ENCODE measurements around the gene ZNF84. TPM values are rescaled to one million over a fixed set of nuclear protein-coding genes. Genes with fewer than 3 reads are reported as not detected.

ZNF84 gene
- total RNA-seq (18.4 and 29.2 TPM in 2 replicates), polyA plus RNA-seq (22.5 and 31.5 TPM in 2 replicates)

DNA sequence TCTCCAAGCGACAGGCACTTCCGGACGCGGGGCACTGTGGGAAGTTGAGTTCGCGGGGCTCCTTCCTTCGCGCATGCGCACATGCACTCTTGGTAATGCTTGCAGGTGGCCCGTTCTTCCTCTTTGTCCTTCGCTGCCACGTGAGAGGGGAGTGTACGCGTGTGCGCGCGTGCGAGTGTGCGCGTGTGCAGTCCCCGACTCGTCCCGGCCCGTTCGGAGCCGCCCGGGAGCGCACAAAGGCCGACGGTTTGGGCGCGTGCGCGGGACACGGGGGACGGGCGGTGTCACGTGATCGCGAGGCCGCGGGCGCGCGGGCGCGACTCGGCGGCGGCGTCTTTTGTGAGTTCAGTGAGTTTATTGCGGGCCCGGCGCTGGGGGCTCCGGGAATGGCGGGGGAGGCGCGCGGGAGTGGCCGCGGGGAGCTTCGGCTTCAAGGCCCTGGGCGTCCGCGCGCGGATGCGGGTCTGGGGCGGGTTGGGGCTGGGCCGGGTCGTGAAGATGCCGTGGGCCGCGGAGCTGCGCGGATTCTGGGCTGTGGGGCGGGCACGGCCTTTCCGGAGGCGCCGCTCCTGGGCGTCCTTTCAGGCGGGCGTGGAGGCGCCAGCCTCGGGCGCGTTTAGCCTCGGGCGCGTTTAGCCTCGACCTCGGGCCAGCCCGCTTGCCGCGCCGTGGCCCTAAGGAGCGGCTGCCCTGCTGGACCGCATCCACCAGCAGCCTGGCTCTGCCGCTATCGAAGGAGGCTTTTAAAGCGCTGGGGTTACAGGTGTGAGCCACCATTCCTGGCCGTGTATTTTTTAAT is at the start of gene ZNF84:
ZNF84 (plus strand) TSS at position 303 of the 799 bp plus-strand sequence. CDS start 3,959 bp downstream, outside the sequence.
- H3K27ac ChIP-seq = peak within 1 kb of the TSS; percentile 93
- peaks cover 5% of the 10 kb centered on the region for H3K4me1 ChIP-seq (ENCODE audit: low read depth)
- TF ChIP-seq, protein P1, sequence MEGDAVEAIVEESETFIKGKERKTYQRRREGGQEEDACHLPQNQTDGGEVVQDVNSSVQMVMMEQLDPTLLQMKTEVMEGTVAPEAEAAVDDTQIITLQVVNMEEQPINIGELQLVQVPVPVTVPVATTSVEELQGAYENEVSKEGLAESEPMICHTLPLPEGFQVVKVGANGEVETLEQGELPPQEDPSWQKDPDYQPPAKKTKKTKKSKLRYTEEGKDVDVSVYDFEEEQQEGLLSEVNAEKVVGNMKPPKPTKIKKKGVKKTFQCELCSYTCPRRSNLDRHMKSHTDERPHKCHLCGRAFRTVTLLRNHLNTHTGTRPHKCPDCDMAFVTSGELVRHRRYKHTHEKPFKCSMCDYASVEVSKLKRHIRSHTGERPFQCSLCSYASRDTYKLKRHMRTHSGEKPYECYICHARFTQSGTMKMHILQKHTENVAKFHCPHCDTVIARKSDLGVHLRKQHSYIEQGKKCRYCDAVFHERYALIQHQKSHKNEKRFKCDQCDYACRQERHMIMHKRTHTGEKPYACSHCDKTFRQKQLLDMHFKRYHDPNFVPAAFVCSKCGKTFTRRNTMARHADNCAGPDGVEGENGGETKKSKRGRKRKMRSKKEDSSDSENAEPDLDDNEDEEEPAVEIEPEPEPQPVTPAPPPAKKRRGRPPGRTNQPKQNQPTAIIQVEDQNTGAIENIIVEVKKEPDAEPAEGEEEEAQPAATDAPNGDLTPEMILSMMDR (IDR thresholded peaks at IDR 0.05; ENCODE audit: low read depth, low read length) = no peak
- no peaks in the 10 kb centered on the region for H3K27me3 ChIP-seq
- H3K36me3 ChIP-seq = peaks cover 9% of the 10 kb centered on the region
- H3K4me3 ChIP-seq = peak within 1 kb of the TSS; percentile 54
- DNase-seq (ENCODE audit: low read depth in 1 of 2, low spot score in 1 of 2) = peak; percentile 98 to 99
- peaks cover 3% of the 10 kb centered on the region for H3K9me3 ChIP-seq (ENCODE audit: low read depth)

DNA sequence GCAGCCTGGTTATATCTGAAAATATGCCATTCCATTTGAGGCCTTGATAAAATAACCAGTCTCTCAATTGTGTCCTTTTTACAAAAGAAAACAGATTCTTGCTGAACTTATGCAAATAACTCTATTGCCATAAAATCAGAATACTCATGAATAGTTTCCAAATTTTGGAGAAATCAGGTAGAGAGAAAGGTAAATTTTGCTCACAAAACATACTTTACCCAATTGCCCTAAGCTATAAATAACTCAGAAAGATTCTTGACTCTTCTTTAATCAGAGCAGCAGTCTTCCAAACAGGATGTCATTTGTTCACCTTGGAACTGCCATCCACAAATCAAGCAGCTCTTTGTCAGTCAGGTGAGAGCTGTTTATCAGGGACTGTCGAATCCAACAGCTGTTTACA is 38.6 kb upstream of the ZNF84 start:
- Histone ChIP-seq H3K4me1 (ENCODE audit: low read depth) (no peaks in the 10 kb centered on the region), H3K27ac (no peak overlapping the region), H3K27me3 (no peaks in the 10 kb centered on the region), H3K9me3 (ENCODE audit: low read depth) (no peaks in the 10 kb centered on the region), H3K4me3 (no peak overlapping the region), H3K36me3 (no peaks in the 10 kb centered on the region)
- TF ChIP-seq, protein P1 (IDR thresholded peaks at IDR 0.05; ENCODE audit: low read depth, low read length) = no peak
- no peak for DNase-seq (ENCODE audit: low read depth in 1 of 2, low spot score in 1 of 2)

DNA sequence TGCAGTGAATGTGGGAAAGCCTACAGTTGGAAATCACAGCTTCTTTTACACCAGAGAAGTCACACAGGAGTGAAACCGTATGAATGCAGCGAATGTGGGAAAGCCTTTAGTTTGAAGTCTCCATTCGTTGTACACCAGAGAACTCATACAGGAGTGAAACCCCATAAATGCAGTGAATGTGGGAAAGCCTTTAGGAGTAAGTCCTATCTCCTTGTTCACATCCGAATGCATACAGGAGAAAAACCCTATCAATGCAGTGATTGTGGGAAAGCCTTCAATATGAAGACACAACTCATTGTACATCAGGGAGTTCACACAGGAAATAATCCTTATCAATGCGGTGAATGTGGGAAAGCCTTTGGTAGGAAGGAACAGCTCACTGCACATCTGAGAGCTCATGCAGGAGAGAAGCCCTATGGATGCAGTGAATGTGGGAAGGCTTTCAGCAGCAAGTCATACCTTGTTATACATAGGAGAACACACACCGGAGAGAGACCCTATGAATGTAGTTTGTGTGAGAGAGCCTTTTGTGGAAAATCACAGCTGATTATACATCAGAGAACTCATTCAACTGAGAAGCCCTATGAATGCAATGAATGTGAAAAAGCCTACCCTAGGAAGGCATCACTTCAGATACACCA is 26.5 kb upstream of the ZNF84 start:
- no peak for DNase-seq (ENCODE audit: low read depth in 1 of 2, low spot score in 1 of 2)
- Histone ChIP-seq H3K4me1 (ENCODE audit: low read depth) (no peaks in the 10 kb centered on the region), H3K4me3 (no peak overlapping the region), H3K27me3 (no peaks in the 10 kb centered on the region), H3K9me3 (ENCODE audit: low read depth) (peaks cover 3% of the 10 kb centered on the region), H3K36me3 (peaks cover 23% of the 10 kb centered on the region), H3K27ac (no peak overlapping the region)
- TF ChIP-seq, protein P1 (IDR thresholded peaks at IDR 0.05; ENCODE audit: low read depth, low read length) = no peak

DNA sequence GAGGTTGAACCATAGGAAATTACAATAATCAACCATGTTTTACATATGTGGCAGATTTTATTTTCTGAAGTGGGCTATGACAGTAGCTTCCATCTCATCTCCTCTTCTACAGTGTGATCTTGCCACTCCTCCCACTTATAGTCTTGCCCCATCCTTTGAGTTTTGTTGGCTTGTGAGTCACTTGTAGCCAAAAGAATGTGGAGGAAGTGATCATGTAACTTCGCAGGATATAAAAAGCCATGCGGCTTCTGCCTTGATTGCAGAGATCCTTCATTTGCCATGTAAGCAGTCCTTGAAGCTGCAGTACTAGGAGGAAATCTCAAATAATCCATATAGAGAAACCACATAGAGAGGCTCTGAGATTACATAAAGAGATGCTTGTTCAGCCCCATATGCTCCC is 13.7 kb upstream of the ZNF84 start:
- no peaks in the 10 kb centered on the region for H3K4me1 ChIP-seq (ENCODE audit: low read depth)
- peaks cover 3% of the 10 kb centered on the region for H3K9me3 ChIP-seq (ENCODE audit: low read depth)
- no peak overlapping the region for H3K27ac ChIP-seq
- H3K27me3 ChIP-seq = no peaks in the 10 kb centered on the region
- H3K36me3 ChIP-seq = no peaks in the 10 kb centered on the region
- no peak overlapping the region for H3K4me3 ChIP-seq
- DNase-seq (ENCODE audit: low read depth in 1 of 2, low spot score in 1 of 2) = no peak
- TF ChIP-seq, protein P1 (IDR thresholded peaks at IDR 0.05; ENCODE audit: low read depth, low read length) = no peak

DNA sequence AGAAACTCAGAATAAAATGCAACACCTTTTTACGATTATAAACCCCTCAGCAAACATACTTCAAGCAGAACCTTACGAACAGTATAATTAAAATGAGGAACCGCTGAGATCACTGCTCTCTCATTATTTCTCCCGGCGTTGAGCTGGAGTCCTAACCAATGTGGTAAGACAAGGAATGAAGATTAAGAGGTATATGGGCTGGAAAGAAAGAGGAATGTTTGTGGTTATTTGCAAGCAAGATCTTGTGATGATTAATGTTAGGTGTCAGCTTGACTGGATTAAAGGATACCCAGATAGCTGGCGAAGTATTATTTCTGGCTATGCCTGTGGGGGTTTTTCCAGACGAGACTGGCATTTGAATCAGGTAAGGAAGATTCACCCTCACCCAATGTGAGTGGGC is 10.3 kb upstream of the ZNF84 start:
- H3K4me3 ChIP-seq = no peak overlapping the region
- no peak for DNase-seq (ENCODE audit: low read depth in 1 of 2, low spot score in 1 of 2)
- H3K27ac ChIP-seq = no peak overlapping the region
- TF ChIP-seq, protein P1 (IDR thresholded peaks at IDR 0.05; ENCODE audit: low read depth, low read length) = no peak
- no peaks in the 10 kb centered on the region for H3K36me3 ChIP-seq
- H3K9me3 ChIP-seq (ENCODE audit: low read depth) = peaks cover 3% of the 10 kb centered on the region
- H3K27me3 ChIP-seq = no peaks in the 10 kb centered on the region
- no peaks in the 10 kb centered on the region for H3K4me1 ChIP-seq (ENCODE audit: low read depth)

All from cardiac muscle cell (in vitro differentiated cells and primary cell).